Calu3 (cell line): Measurements from ENCODE around the gene KIF12. TPM values are rescaled to one million over a fixed set of nuclear protein-coding genes. Genes with fewer than 3 reads are reported as not detected.

Experiments
- BruUV-seq: library from RNA; stranded (reverse); fragments of 400-500 nt; replicated peaks from 2 replicates; lab custom pipeline; 2021; lab: Mats Ljungman, UMichigan
- CTCF ChIA-PET: fragments of 300-600 bp; sonication (Branson Sonifier 250); formaldehyde crosslinking; loops from one replicate; lab custom pipeline; 2022; ENCODE audit warnings: antibody characterized with exemption; lab: Charles Lee
- DNase-seq: peaks from one replicate; pipeline ENCODE4 v3.0.0; 2022
- H3K27ac Mint-ChIP-seq: one replicate; pipeline ENCODE4 v1.8.0; 2022; ENCODE audit warnings: mixed read lengths; ENCODE audit not compliant: unreplicated experiment
- H3K27me3 Mint-ChIP-seq: one replicate; pipeline ENCODE4 v1.8.0; 2022; ENCODE audit warnings: mixed read lengths; ENCODE audit not compliant: unreplicated experiment
- H3K36me3 Mint-ChIP-seq: one replicate; pipeline ENCODE4 v1.8.0; 2022; ENCODE audit warnings: mild to moderate bottlenecking, moderate library complexity, mixed read lengths; ENCODE audit not compliant: insufficient read depth, unreplicated experiment
- H3K4me1 Mint-ChIP-seq: one replicate; pipeline ENCODE4 v1.8.0; 2022; ENCODE audit warnings: mild to moderate bottlenecking, low read depth, mixed read lengths; ENCODE audit not compliant: unreplicated experiment
- H3K4me3 Mint-ChIP-seq: one replicate; pipeline ENCODE4 v1.8.0; 2022; ENCODE audit warnings: mild to moderate bottlenecking, low read depth, moderate library complexity, mixed read lengths; ENCODE audit not compliant: unreplicated experiment
- H3K9me3 Mint-ChIP-seq: one replicate; pipeline ENCODE4 v1.8.0; 2022; ENCODE audit warnings: low read depth, mixed read lengths; ENCODE audit not compliant: unreplicated experiment
- CTCF ChIP-seq: fragments of 200-600 bp; IDR thresholded peaks from one replicate; pipeline ENCODE4 v1.8.0; 2022; ENCODE audit warnings: antibody characterized with exemption; ENCODE audit not compliant: unreplicated experiment
- intact Hi-C: fragments of 100-400 bp; cut with micrococcal nuclease; formaldehyde crosslinking; loops from one replicate; pipeline ENCODE4 v1.10.0; 2022; ENCODE audit not compliant: unreplicated experiment
- total RNA-seq: library from RNA; stranded (reverse); gene quantifications from 2 replicates; pipeline ENCODE4 v1.2.3, GENCODE V29; 2022

Gene KIF12
- total RNA-seq, 1 experiment from 2014 or later, result 52.3 TPM

GRCh38 chr9:114091711-114092110, 7.4 kb downstream of the KIF12 start:
- no peak overlapping the region for H3K27ac Mint-ChIP-seq
- TF ChIP-seq CTCF, result no peak
- no TSS peak for BruUV-seq
- peaks cover 8% of the 10 kb centered on the region for H3K4me1 Mint-ChIP-seq
- no peak for DNase-seq
- H3K36me3 Mint-ChIP-seq, result peaks cover 11% of the 10 kb centered on the region
- CTCF ChIA-PET, result interaction anchor here (1.0 kb wide), 1 partner anchor 14 kb away, joined by 3 read pairs; the partner anchor contains the start of gene AMBP
- H3K4me3 Mint-ChIP-seq, result no peak overlapping the region
- no peaks in the 10 kb centered on the region for H3K27me3 Mint-ChIP-seq
- intact Hi-C loops, result no loop called here
- no peaks in the 10 kb centered on the region for H3K9me3 Mint-ChIP-seq

- no peaks in the 10 kb centered on the region for H3K27me3 Mint-ChIP-seq
- no peaks in the 10 kb centered on the region for H3K9me3 Mint-ChIP-seq
- BruUV-seq, result no TSS peak
- no peak for TF ChIP-seq CTCF
- peak overlapping the region; percentile 9 for H3K27ac Mint-ChIP-seq
- intact Hi-C loops, result no loop called here
- CTCF ChIA-PET, result no interaction called here
- peaks cover 11% of the 10 kb centered on the region for H3K36me3 Mint-ChIP-seq
- H3K4me3 Mint-ChIP-seq, result no peak overlapping the region
- no peaks in the 10 kb centered on the region for H3K4me1 Mint-ChIP-seq
- no peak for DNase-seq
These were observed 8.3 kb downstream of the KIF12 start for GRCh38 chr9:114090798-114091197.

GRCh38 chr9:114089206-114089840, 9.8 kb downstream of the KIF12 start:
- CTCF ChIA-PET, result interaction anchor here (2.1 kb wide), 1 partner anchor 19 kb away, joined by 4 read pairs; no protein-coding TSS in a partner anchor
- BruUV-seq, result no TSS peak
- no peak overlapping the region for H3K27ac Mint-ChIP-seq
- peaks cover 6% of the 10 kb centered on the region for H3K36me3 Mint-ChIP-seq
- intact Hi-C loops, result no loop called here
- DNase-seq, result no peak
- H3K4me1 Mint-ChIP-seq, result no peaks in the 10 kb centered on the region
- H3K27me3 Mint-ChIP-seq, result no peaks in the 10 kb centered on the region
- no peaks in the 10 kb centered on the region for H3K9me3 Mint-ChIP-seq
- no peak overlapping the region for H3K4me3 Mint-ChIP-seq
- no peak for TF ChIP-seq CTCF

- Mint-ChIP-seq H3K9me3 (no peaks in the 10 kb centered on the region), H3K4me3 (no peak overlapping the region), H3K27ac (no peak overlapping the region), H3K4me1 (no peaks in the 10 kb centered on the region), H3K36me3 (peaks cover 6% of the 10 kb centered on the region), H3K27me3 (no peaks in the 10 kb centered on the region)
- no TSS peak for BruUV-seq
- CTCF ChIA-PET, result interaction anchor here (2.1 kb wide), 1 partner anchor 19 kb away, joined by 4 read pairs; no protein-coding TSS in a partner anchor
- DNase-seq, result no peak
- TF ChIP-seq CTCF, result no peak
- intact Hi-C loops, result no loop called here
These were observed 10.4 kb downstream of the KIF12 start for GRCh38 chr9:114088571-114089170.
